ENCODE data around the gene LRRC37B.
"Not testable (repeated sequence)": the region's sequence is repeated elsewhere in the genome, so short reads cannot be mapped to it uniquely, and the experiment has no call there.

- TF ChIP-seq, protein P1, sequence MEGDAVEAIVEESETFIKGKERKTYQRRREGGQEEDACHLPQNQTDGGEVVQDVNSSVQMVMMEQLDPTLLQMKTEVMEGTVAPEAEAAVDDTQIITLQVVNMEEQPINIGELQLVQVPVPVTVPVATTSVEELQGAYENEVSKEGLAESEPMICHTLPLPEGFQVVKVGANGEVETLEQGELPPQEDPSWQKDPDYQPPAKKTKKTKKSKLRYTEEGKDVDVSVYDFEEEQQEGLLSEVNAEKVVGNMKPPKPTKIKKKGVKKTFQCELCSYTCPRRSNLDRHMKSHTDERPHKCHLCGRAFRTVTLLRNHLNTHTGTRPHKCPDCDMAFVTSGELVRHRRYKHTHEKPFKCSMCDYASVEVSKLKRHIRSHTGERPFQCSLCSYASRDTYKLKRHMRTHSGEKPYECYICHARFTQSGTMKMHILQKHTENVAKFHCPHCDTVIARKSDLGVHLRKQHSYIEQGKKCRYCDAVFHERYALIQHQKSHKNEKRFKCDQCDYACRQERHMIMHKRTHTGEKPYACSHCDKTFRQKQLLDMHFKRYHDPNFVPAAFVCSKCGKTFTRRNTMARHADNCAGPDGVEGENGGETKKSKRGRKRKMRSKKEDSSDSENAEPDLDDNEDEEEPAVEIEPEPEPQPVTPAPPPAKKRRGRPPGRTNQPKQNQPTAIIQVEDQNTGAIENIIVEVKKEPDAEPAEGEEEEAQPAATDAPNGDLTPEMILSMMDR (IDR thresholded peaks at IDR 0.05), result not testable (repeated sequence)
- not testable (repeated sequence) for TF ChIP-seq EZH2 (IDR thresholded peaks at IDR 0.05)
Observed at GRCh38 chr17:32047663-32048062, 40.5 kb downstream of the LRRC37B start.
